CD14-positive monocyte (primary cell): Measurements from ENCODE around the gene UAP1L1. TPM values are rescaled to one million over a fixed set of nuclear protein-coding genes. Genes with fewer than 3 reads are reported as not detected.

Source experiments
- DNase-seq, 3 donors: peaks; one replicate each; pipeline ENCODE4 v3.0.0-alpha.2; 2011 to 2022
- H2AFZ ChIP-seq: 2 replicates; pipeline ENCODE4 v1.6.0; 2012; ENCODE audit warnings: mild to moderate bottlenecking, low read depth, low read length, inconsistent platforms; ENCODE audit not compliant: insufficient read depth, poor library complexity, severe bottlenecking
- H3K27ac ChIP-seq, 2 donors: 1 replicate in 1 of 2; 2 replicates in 1 of 2; pipeline ENCODE4 v1.5.1; 2012 to 2013; ENCODE audit warnings: low read length in 2 of 2, control low read depth in 1 of 2, inconsistent platforms in 1 of 2, low read depth in 1 of 2, mild to moderate bottlenecking in 1 of 2
- H3K27me3 ChIP-seq, 2 donors: one replicate each; pipeline versions ENCODE4 v1.6.0 to v1.6.1; 2011 to 2013; ENCODE audit warnings: low read length in 2 of 2; ENCODE audit not compliant: control insufficient read depth in 2 of 2, insufficient read depth in 2 of 2
- H3K36me3 ChIP-seq, 2 donors: replicated peaks in 1 of 2; 1 replicate in 1 of 2; 2 replicates in 1 of 2; pipeline versions ENCODE4 v1.5.1 to v1.6.1; 2012 to 2013; ENCODE audit warnings: low read length in 2 of 2, control low read depth in 1 of 2, inconsistent platforms in 1 of 2, mild to moderate bottlenecking in 1 of 2; ENCODE audit not compliant: insufficient read depth in 2 of 2, control insufficient read depth in 1 of 2
- H3K4me1 ChIP-seq, 2 donors: 1 replicate in 1 of 2; 2 replicates in 1 of 2; pipeline versions ENCODE4 v1.5.1 to v1.6.1; 2012 to 2013; ENCODE audit warnings: low read length in 2 of 2, control low read depth in 1 of 2, inconsistent platforms in 1 of 2, mild to moderate bottlenecking in 1 of 2, moderate library complexity in 1 of 2; ENCODE audit not compliant: insufficient read depth in 2 of 2, control insufficient read depth in 1 of 2
- H3K4me2 ChIP-seq: replicated peaks from 2 replicates; pipeline ENCODE3; 2012; ENCODE audit warnings: low read length, moderate library complexity, mild to moderate bottlenecking; ENCODE audit not compliant: poor library complexity, severe bottlenecking; ENCODE audit errors: extremely low read depth
- H3K4me3 ChIP-seq, 3 experiments: fragments of 200-600 bp in 1 of 3; sonication (generic) in 1 of 3; replicated peaks in 1 of 3; 1 replicate in 2 of 3; 2 replicates in 1 of 3; pipeline ENCODE4 v1.5.1; 2011 to 2013; ENCODE audit warnings: low read length in 3 of 3, mild to moderate bottlenecking in 3 of 3, control low read depth in 2 of 3, low read depth in 2 of 3, inconsistent platforms in 1 of 3, moderate library complexity in 1 of 3
- H3K79me2 ChIP-seq: 2 replicates; pipeline ENCODE4 v1.6.0; 2012; ENCODE audit warnings: mild to moderate bottlenecking, control low read depth, inconsistent platforms, low read length, moderate library complexity; ENCODE audit not compliant: insufficient read depth
- H3K9ac ChIP-seq: 2 replicates; pipeline ENCODE4 v1.6.0; 2017; ENCODE audit warnings: low read length, mild to moderate bottlenecking; ENCODE audit not compliant: insufficient read depth, poor library complexity, severe bottlenecking
- H3K9me3 ChIP-seq, 2 donors: replicated peaks in 1 of 2; 1 replicate in 1 of 2; 2 replicates in 1 of 2; pipeline versions ENCODE4 v1.5.1 to v1.6.1; 2012 to 2013; ENCODE audit warnings: low read length in 2 of 2, control low read depth in 1 of 2; ENCODE audit not compliant: control insufficient read depth in 1 of 2, insufficient read depth in 1 of 2
- H4K20me1 ChIP-seq: 2 replicates; pipeline ENCODE4 v1.6.0; 2012; ENCODE audit warnings: mild to moderate bottlenecking, low read length, control low read depth, moderate library complexity; ENCODE audit not compliant: insufficient read depth
- H3K27ac Mint-ChIP-seq, 7 donors: one replicate each; pipeline ENCODE4 v1.8.0; 2020; ENCODE audit warnings: mild to moderate bottlenecking in 7 of 7, mixed read lengths in 7 of 7, moderate library complexity in 6 of 7, inconsistent platforms in 2 of 7
- H3K27me3 Mint-ChIP-seq, 3 donors: one replicate each; pipeline ENCODE4 v1.8.0; 2021 to 2022; ENCODE audit warnings: low read depth in 3 of 3, mild to moderate bottlenecking in 3 of 3, mixed read lengths in 3 of 3, moderate library complexity in 3 of 3, inconsistent platforms in 1 of 3
- H3K36me3 Mint-ChIP-seq, 2 donors: one replicate each; pipeline ENCODE4 v1.8.0; 2020; ENCODE audit warnings: mixed read lengths in 2 of 2, inconsistent platforms in 1 of 2, mild to moderate bottlenecking in 1 of 2
- H3K4me1 Mint-ChIP-seq: one replicate; pipeline ENCODE4 v1.8.0; 2020; ENCODE audit warnings: mild to moderate bottlenecking, mixed read lengths
- H3K4me3 Mint-ChIP-seq, 2 donors: one replicate each; pipeline ENCODE4 v1.8.0; 2020; ENCODE audit warnings: mild to moderate bottlenecking in 2 of 2, mixed read lengths in 2 of 2, moderate library complexity in 1 of 2
- H3K9me3 Mint-ChIP-seq, 7 donors: one replicate each; pipeline ENCODE4 v1.8.0; 2020 to 2022; ENCODE audit warnings: mixed read lengths in 7 of 7, mild to moderate bottlenecking in 6 of 7, moderate library complexity in 6 of 7, inconsistent platforms in 2 of 7
- WGBS: methylation state at CpG from one replicate; pipeline ENCODE4 v1.1.5; 2013; ENCODE audit warnings: missing lambda C conversion rate; ENCODE audit not compliant: insufficient coverage; 5-methylcytosine and 5-hydroxymethylcytosine counted together
- intact Hi-C, 2 donors: fragments of 100-400 bp; cut with micrococcal nuclease; formaldehyde crosslinking; loops; one replicate each; pipeline versions ENCODE4 v1.15.0 to v1.15.1; 2023
- polyA plus RNA-seq, 3 donors: library from polyadenylated mRNA; depleted of rRNA in 1 of 3; unstranded in 2 of 3; stranded (reverse) in 1 of 3; fragments of 300-500 nt in 2 of 3; fragments of >200 nt in 1 of 3; fragmentation: Illumina TruSeq in 2 of 3; gene quantifications; 1 replicate in 2 of 3; 2 replicates in 1 of 3; pipeline ENCODE4 v1.2.3, GENCODE V29; 2012 to 2021
- small RNA-seq: library from RNA; depleted of rRNA; stranded (forward); fragments of <200 nt; gene quantifications from one replicate; pipeline ENCODE3, GENCODE V24; 2012; ENCODE audit warnings: low read depth; ENCODE audit not compliant: insufficient read length
- TF ChIP-seq, protein P1 (sequence below): fragments of 200-600 bp; IDR thresholded peaks from one replicate; pipeline ENCODE4 v1.8.0; 2022; ENCODE audit warnings: antibody characterized with exemption, mild to moderate bottlenecking

Gene UAP1L1
- polyA plus RNA-seq, 3 donors, result 5.7 to 16.7 (median 14.8) TPM

DNA sequence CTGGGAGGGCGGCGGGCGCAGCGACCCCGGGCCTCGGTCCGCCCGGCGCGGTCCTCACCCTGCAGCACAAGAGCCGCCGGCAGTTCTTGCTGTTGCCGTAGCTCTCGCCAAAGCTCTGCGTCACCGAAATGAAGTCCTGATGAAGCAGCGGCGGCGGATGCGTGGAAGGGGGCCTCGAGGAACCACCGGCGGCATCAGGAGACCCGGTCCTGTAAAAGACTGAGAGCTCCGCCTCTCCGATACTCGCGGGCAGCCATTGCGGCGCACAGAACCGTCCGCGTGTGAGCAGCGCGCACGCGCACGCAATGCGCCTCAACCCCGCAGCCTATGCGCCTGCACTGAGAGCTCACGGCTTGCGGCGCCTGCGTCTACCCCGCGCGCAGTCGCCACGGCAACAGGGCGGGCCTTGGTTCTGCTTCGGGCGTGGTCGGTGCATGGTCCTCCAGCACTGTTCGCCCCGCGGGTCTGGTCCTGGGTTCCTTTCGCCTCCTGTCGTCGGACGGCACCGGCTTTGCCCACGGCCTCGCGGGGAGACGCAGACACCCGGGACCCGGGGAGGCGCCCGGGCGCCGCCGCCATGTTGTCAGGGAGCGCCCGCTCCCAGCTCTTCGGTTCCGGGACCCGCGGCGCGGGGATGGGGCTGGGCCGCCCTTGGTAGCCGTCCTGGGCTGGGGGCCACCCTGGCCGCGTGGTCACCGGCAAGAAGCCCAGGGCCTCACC is 52.3 kb downstream of the UAP1L1 start:
- H2AFZ ChIP-seq, result peak overlapping the region; percentile 92
- DNase-seq, result peak; percentile 84 to 88 (median 85)
- no peaks in the 10 kb centered on the region for H4K20me1 ChIP-seq
- WGBS, result under 1% methylated on average over 86 of the region's 86 CpGs
- H3K36me3 Mint-ChIP-seq, result peaks cover 0 to 3% of the 10 kb centered on the region in 2 donors
- H3K27me3 ChIP-seq, result peaks cover 0 to 25% of the 10 kb centered on the region in 2 donors
- intact Hi-C loops, result loop anchor here in 1 of 2 donors (5.0 kb wide), 1 partner anchor 93 kb away; the partner anchor contains the start of gene RNF208
- H3K27me3 Mint-ChIP-seq, result peaks cover 34 to 47% (median 38%) of the 10 kb centered on the region in 3 donors
- H3K4me1 Mint-ChIP-seq, result peaks cover 26% of the 10 kb centered on the region
- H3K4me2 ChIP-seq, result peak overlapping the region; percentile 88
- peak overlapping the region; percentile 60 for H3K9ac ChIP-seq
- H3K4me3 Mint-ChIP-seq, result peak overlapping the region; percentile 80 to 87
- peaks cover 33 to 42% of the 10 kb centered on the region in 2 donors for H3K4me1 ChIP-seq
- no peaks in the 10 kb centered on the region for H3K79me2 ChIP-seq
- peak overlapping the region; percentile 63 to 82 (median 67) for H3K4me3 ChIP-seq
- peaks cover 3 to 19% (median 14%) of the 10 kb centered on the region in 7 donors for H3K9me3 Mint-ChIP-seq
- H3K36me3 ChIP-seq, result no peaks in the 10 kb centered on the region
- peak overlapping the region in 1 of 2 donors; percentile 31 for H3K27ac ChIP-seq
- H3K9me3 ChIP-seq, result peaks cover 10 to 17% of the 10 kb centered on the region in 2 donors
- H3K27ac Mint-ChIP-seq, result peak overlapping the region in 4 of 7 donors; percentile 8 to 42 (median 27)
- TF ChIP-seq, protein P1, sequence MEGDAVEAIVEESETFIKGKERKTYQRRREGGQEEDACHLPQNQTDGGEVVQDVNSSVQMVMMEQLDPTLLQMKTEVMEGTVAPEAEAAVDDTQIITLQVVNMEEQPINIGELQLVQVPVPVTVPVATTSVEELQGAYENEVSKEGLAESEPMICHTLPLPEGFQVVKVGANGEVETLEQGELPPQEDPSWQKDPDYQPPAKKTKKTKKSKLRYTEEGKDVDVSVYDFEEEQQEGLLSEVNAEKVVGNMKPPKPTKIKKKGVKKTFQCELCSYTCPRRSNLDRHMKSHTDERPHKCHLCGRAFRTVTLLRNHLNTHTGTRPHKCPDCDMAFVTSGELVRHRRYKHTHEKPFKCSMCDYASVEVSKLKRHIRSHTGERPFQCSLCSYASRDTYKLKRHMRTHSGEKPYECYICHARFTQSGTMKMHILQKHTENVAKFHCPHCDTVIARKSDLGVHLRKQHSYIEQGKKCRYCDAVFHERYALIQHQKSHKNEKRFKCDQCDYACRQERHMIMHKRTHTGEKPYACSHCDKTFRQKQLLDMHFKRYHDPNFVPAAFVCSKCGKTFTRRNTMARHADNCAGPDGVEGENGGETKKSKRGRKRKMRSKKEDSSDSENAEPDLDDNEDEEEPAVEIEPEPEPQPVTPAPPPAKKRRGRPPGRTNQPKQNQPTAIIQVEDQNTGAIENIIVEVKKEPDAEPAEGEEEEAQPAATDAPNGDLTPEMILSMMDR, result no peak

DNA sequence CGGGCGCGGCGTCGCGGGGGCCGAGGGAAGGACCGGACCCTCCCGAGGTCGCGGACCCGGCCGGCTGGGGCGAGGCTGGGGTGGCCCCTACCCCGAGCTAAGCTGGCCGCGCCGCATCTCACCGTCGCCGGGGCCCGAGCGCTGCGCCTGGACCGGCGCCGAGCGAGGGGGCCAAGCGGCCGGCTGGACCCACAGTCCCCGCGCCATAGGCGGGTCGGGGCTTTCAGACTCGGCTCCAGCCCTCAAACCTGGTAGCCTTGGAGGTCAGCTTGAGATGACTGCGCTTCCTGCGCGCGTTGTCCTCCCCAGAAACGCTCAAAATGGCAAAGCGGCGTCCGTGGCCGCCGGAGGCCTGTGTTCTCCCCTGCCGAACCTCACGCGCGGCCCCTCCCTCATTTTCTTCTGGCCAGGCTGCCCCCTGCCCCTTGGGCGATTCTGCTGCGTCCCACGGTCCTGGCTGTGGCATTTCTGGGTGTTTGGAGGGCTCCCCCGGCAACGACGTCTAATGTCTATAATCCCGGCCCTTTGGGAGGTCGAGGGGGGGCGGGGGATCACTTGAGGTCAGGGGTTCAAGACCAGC is 52.9 kb downstream of the UAP1L1 start:
- TF ChIP-seq, protein P1, result no peak
- peaks cover 26% of the 10 kb centered on the region for H3K4me1 Mint-ChIP-seq
- WGBS, result 9% methylated on average over 56 of the region's 58 CpGs
- Histone ChIP-seq H3K36me3 (no peaks in the 10 kb centered on the region), H3K9ac (peak overlapping the region; percentile 60), H3K27ac (no peak overlapping the region), H3K4me2 (peak overlapping the region; percentile 88), H4K20me1 (no peaks in the 10 kb centered on the region), H3K4me1 (peaks cover 33 to 42% of the 10 kb centered on the region in 2 donors), H3K4me3 (peak overlapping the region in 2 of 3 experiments; percentile 67 to 82), H3K9me3 (peaks cover 10 to 17% of the 10 kb centered on the region in 2 donors), H3K27me3 (peaks cover 0 to 25% of the 10 kb centered on the region in 2 donors), H2AFZ (peak overlapping the region; percentile 92), H3K79me2 (no peaks in the 10 kb centered on the region)
- H3K9me3 Mint-ChIP-seq, result peaks cover 3 to 19% (median 14%) of the 10 kb centered on the region in 7 donors
- peak overlapping the region; percentile 70 to 81 for H3K4me3 Mint-ChIP-seq
- H3K27me3 Mint-ChIP-seq, result peaks cover 36 to 49% (median 38%) of the 10 kb centered on the region in 3 donors
- H3K27ac Mint-ChIP-seq, result peak overlapping the region in 1 of 7 donors; percentile 33
- peaks cover 0 to 3% of the 10 kb centered on the region in 2 donors for H3K36me3 Mint-ChIP-seq
- DNase-seq, result no peak
- intact Hi-C loops, result no loop called here

Small RNA genes lying within 50 kb of the gene (small RNA-seq; reads per million reads assigned to genes)
- not detected for gene RF00153

Other genes starting within 250 kb of the UAP1L1 start
- 1 to 10 TPM in 1 of 3 donors, under 1 TPM in 2; 0.10 to 2.0 (median 0.18) TPM for gene AJM1, start 235.0 kb upstream of the UAP1L1 start, polyA plus RNA-seq
- 100 to 1,000 TPM in 1 of 3 donors, 10 to 100 TPM in 2; 70.0 to 163 (median 94.3) TPM for gene PHPT1, start 228.1 kb upstream of the UAP1L1 start, polyA plus RNA-seq
- gene MAMDC4, start 225.2 kb upstream of the UAP1L1 start, polyA plus RNA-seq, result 1 to 10 TPM in 1 of 3 donors, under 1 TPM in 1, not detected in 1; 0.07 to 5.2 TPM
- gene EDF1, start 211.2 kb upstream of the UAP1L1 start, polyA plus RNA-seq, result 100 to 1,000 TPM; 245 to 407 (median 264) TPM
- 1 to 10 TPM; 1.6 to 6.1 (median 2.0) TPM for gene TRAF2, start 191.0 kb upstream of the UAP1L1 start, polyA plus RNA-seq
- 100 to 1,000 TPM in 1 of 3 donors, 10 to 100 TPM in 2; 85.3 to 117 (median 92.7) TPM for gene FBXW5, start 132.8 kb upstream of the UAP1L1 start, polyA plus RNA-seq
- gene C8G, start 132.3 kb upstream of the UAP1L1 start, polyA plus RNA-seq, result under 1 TPM in 2 of 3 donors, not detected in 1; 0.55 to 0.72 TPM
- under 1 TPM in 1 of 3 donors, not detected in 2; 0.29 TPM for gene LCN12, start 125.2 kb upstream of the UAP1L1 start, polyA plus RNA-seq
- 1 to 10 TPM in 1 of 3 donors, under 1 TPM in 1, not detected in 1; 0.34 to 1.5 TPM for gene PTGDS, start 100.0 kb upstream of the UAP1L1 start, polyA plus RNA-seq
- gene LCNL1, start 94.5 kb upstream of the UAP1L1 start, polyA plus RNA-seq, result under 1 TPM in 1 of 3 donors, not detected in 2; 0.04 TPM
- 10 to 100 TPM; 35.3 to 92.9 (median 40.7) TPM for gene PAXX, start 85.1 kb upstream of the UAP1L1 start, polyA plus RNA-seq
- under 1 TPM in 2 of 3 donors, not detected in 1; 0.29 to 0.51 TPM for gene CLIC3, start 80.9 kb upstream of the UAP1L1 start, polyA plus RNA-seq
- 10 to 100 TPM in 1 of 3 donors, under 1 TPM in 2; 0.18 to 30.7 (median 0.40) TPM for gene ABCA2, start 49.3 kb upstream of the UAP1L1 start, polyA plus RNA-seq
- 10 to 100 TPM in 2 of 3 donors, 1 to 10 TPM in 1; 6.1 to 13.4 (median 10.5) TPM for gene FUT7, start 45.4 kb upstream of the UAP1L1 start, polyA plus RNA-seq
- 1 to 10 TPM in 1 of 3 donors, under 1 TPM in 1, not detected in 1; 0.51 to 2.7 TPM for gene NPDC1, start 31.3 kb upstream of the UAP1L1 start, polyA plus RNA-seq
- not detected for gene ENTPD2, start 23.5 kb upstream of the UAP1L1 start, polyA plus RNA-seq
- gene SAPCD2, start 7.0 kb upstream of the UAP1L1 start, polyA plus RNA-seq, result 1 to 10 TPM in 2 of 3 donors, under 1 TPM in 1; 0.03 to 3.1 (median 1.7) TPM
- 10 to 100 TPM; 29.3 to 38.2 (median 33.3) TPM for gene MAN1B1, start 9.5 kb downstream of the UAP1L1 start, polyA plus RNA-seq
- gene DPP7, start 37.2 kb downstream of the UAP1L1 start, polyA plus RNA-seq, result 100 to 1,000 TPM in 2 of 3 donors, 10 to 100 TPM in 1; 68.3 to 287 (median 150) TPM
- gene GRIN1, start 61.6 kb downstream of the UAP1L1 start, polyA plus RNA-seq, result not detected
- gene LRRC26, start 92.5 kb downstream of the UAP1L1 start, polyA plus RNA-seq, result not detected
- not detected for gene TMEM210, start 94.5 kb downstream of the UAP1L1 start, polyA plus RNA-seq
- gene ANAPC2, start 111.0 kb downstream of the UAP1L1 start, polyA plus RNA-seq, result 10 to 100 TPM in 1 of 3 donors, 1 to 10 TPM in 2; 1.9 to 76.8 (median 2.0) TPM
- gene SSNA1, start 111.2 kb downstream of the UAP1L1 start, polyA plus RNA-seq, result 100 to 1,000 TPM in 1 of 3 donors, 10 to 100 TPM in 2; 87.0 to 118 (median 98.3) TPM
- gene TPRN, start 123.2 kb downstream of the UAP1L1 start, polyA plus RNA-seq, result 1 to 10 TPM in 1 of 3 donors, under 1 TPM in 2; 0.30 to 4.6 (median 0.46) TPM
- 10 to 100 TPM; 13.1 to 88.1 (median 76.1) TPM for gene TMEM203, start 128.1 kb downstream of the UAP1L1 start, polyA plus RNA-seq
- gene NDOR1, start 128.2 kb downstream of the UAP1L1 start, polyA plus RNA-seq, result 10 to 100 TPM in 1 of 3 donors, 1 to 10 TPM in 2; 4.4 to 26.9 (median 5.2) TPM
- gene RNF208, start 144.7 kb downstream of the UAP1L1 start, polyA plus RNA-seq, result 1 to 10 TPM in 1 of 3 donors, not detected in 2; 1.5 TPM
- under 1 TPM in 1 of 3 donors, not detected in 2; 0.17 TPM for gene CYSRT1, start 147.7 kb downstream of the UAP1L1 start, polyA plus RNA-seq
- gene RNF224, start 150.0 kb downstream of the UAP1L1 start, polyA plus RNA-seq, result not detected
- gene SLC34A3, start 153.4 kb downstream of the UAP1L1 start, polyA plus RNA-seq, result not detected
- gene TUBB4B, start 163.8 kb downstream of the UAP1L1 start, polyA plus RNA-seq, result 100 to 1,000 TPM in 1 of 3 donors, 10 to 100 TPM in 2; 58.1 to 284 (median 70.8) TPM
- not detected for gene STPG3, start 173.8 kb downstream of the UAP1L1 start, polyA plus RNA-seq
- 10 to 100 TPM; 17.3 to 44.2 (median 18.8) TPM for gene NELFB, start 177.8 kb downstream of the UAP1L1 start, polyA plus RNA-seq
- 10 to 100 TPM; 13.7 to 17.6 (median 15.4) TPM for gene TOR4A, start 200.2 kb downstream of the UAP1L1 start, polyA plus RNA-seq
- gene NRARP, start 224.8 kb downstream of the UAP1L1 start, polyA plus RNA-seq, result 10 to 100 TPM in 1 of 3 donors, not detected in 2; 15.4 TPM